VCaP (cell line): ENCODE data around the gene TSPAN12.

Source experiments
- H3K27ac ChIP-seq: fragments of 450-650 bp; 2 replicates; pipeline ENCODE4 v1.5.1; 2017
- TF ChIP-seq, protein P1 (sequence below): fragments of 450-650 bp; conservative IDR thresholded peaks from 2 replicates; pipeline ENCODE4 v1.5.1; 2017; ENCODE audit warnings: mild to moderate bottlenecking, moderate library complexity

TSPAN12 gene

GRCh38 chr7:120740348-120740747, 117.6 kb downstream of the TSPAN12 start:
- TF ChIP-seq, protein P1, sequence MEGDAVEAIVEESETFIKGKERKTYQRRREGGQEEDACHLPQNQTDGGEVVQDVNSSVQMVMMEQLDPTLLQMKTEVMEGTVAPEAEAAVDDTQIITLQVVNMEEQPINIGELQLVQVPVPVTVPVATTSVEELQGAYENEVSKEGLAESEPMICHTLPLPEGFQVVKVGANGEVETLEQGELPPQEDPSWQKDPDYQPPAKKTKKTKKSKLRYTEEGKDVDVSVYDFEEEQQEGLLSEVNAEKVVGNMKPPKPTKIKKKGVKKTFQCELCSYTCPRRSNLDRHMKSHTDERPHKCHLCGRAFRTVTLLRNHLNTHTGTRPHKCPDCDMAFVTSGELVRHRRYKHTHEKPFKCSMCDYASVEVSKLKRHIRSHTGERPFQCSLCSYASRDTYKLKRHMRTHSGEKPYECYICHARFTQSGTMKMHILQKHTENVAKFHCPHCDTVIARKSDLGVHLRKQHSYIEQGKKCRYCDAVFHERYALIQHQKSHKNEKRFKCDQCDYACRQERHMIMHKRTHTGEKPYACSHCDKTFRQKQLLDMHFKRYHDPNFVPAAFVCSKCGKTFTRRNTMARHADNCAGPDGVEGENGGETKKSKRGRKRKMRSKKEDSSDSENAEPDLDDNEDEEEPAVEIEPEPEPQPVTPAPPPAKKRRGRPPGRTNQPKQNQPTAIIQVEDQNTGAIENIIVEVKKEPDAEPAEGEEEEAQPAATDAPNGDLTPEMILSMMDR: no peak
- H3K27ac ChIP-seq: no peak overlapping the region

DNA sequence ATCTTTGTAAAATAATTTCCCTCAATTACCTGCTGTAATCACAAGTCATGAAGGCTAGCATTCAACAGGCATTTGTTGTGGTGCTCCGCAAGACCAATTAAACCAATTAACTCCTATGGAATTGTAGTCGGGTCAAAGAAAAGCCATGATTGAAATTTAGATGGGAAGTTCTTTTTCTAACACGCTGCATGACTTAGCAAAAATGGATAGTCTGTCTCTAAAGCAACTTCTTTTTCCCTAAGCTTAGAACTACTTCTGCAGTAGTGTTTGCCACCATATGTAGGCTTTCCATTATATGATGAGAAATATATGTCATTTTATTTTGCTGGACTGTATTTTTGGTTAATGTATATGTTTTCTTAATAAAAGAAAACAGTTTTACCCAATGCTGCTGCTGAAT, 119.1 kb downstream of the TSPAN12 start:
- TF ChIP-seq, protein P1: no peak

More for the DNA sequence above, 119.1 kb downstream of the TSPAN12 start:
- no peak overlapping the region for H3K27ac ChIP-seq
